ENCODE data around the gene FLVCR2. TPM values are rescaled to one million over a fixed set of nuclear protein-coding genes. Genes with fewer than 3 reads are reported as not detected.

Gene FLVCR2
- total and polyA plus RNA-seq, 2 of the 13 experiments (the other 11 are each of a cell fraction or from before 2014, with no cell fraction given) = 9.9 to 10.5 TPM

DNA sequence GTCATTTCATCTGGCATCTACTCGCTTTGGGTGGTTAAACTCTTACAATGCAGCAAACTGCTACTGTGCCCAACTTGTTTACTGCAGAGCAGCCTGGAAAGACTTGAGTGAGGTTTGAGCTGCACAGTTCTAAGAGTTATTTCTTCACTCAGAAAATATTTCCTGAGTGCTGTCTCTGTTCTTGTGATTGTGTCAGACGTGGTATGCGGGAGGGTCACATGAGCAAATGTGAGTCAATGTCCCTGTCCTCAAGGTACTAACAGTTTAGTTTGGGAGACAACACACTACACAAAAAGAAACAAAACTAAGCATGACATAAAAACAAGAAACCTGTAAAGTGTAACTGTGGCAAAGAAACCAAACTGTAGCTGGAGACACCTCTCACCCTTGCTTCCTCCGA is 32.4 kb downstream of the FLVCR2 start (continued):
- TF ChIP-seq, protein P1, sequence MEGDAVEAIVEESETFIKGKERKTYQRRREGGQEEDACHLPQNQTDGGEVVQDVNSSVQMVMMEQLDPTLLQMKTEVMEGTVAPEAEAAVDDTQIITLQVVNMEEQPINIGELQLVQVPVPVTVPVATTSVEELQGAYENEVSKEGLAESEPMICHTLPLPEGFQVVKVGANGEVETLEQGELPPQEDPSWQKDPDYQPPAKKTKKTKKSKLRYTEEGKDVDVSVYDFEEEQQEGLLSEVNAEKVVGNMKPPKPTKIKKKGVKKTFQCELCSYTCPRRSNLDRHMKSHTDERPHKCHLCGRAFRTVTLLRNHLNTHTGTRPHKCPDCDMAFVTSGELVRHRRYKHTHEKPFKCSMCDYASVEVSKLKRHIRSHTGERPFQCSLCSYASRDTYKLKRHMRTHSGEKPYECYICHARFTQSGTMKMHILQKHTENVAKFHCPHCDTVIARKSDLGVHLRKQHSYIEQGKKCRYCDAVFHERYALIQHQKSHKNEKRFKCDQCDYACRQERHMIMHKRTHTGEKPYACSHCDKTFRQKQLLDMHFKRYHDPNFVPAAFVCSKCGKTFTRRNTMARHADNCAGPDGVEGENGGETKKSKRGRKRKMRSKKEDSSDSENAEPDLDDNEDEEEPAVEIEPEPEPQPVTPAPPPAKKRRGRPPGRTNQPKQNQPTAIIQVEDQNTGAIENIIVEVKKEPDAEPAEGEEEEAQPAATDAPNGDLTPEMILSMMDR (CRISPR knock-in tag; IDR thresholded peaks at IDR 0.05) = no peak
- TF ChIP-seq ZNF713 (CRISPR knock-in tag; IDR thresholded peaks at IDR 0.05) = no peak
- TF ChIP-seq ZNF761 (CRISPR knock-in tag; conservative IDR thresholded peaks at IDR 0.05) = no peak
- no peak for TF ChIP-seq KLF13 (CRISPR knock-in tag; IDR thresholded peaks at IDR 0.05)
- TF ChIP-seq ATF1 (CRISPR knock-in tag; IDR thresholded peaks at IDR 0.05) = no peak
- TF ChIP-seq TARDBP (CRISPR knock-in tag; IDR thresholded peaks at IDR 0.05) = no peak
- no peak for TF ChIP-seq CREM (IDR thresholded peaks at IDR 0.05)
- TF ChIP-seq CREM (CRISPR knock-in tag; IDR thresholded peaks at IDR 0.05) = no peak
- no peak for TF ChIP-seq TCF7L2 (IDR thresholded peaks at IDR 0.05; ENCODE audit: low read depth, low read length)

DNA sequence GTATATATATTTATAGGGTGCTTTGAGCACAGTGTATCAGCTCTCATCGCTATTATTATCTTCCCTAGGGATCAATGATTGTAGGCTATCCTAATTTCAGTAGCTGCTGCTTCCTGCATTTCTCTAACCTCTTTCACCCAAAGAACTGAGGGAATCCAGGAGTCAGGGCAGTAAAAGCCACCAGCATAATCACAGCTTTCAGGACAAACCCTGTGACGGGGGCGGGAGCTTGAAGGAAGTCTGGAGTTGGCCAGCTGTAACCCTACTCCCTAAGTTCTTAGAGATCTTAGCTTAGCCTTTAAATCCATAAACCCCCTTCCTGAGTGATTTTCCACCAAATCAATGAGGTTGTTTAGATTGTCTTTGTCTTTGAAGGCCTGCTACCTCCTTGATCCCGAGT is 33.7 kb downstream of the FLVCR2 start:
- H3K27me3 ChIP-seq (ENCODE audit: control insufficient read depth in 1 of 2, insufficient read depth in 2 of 2, low read length in 2 of 2) = no peaks in the 10 kb centered on the region
- H3K9ac ChIP-seq (ENCODE audit: insufficient read depth, low read depth, low read length) = no peak overlapping the region
- DNase-seq (ENCODE audit: low spot score) (no peak), FAIRE-seq (no peak), ATAC-seq (no peak)
- no peak overlapping the region for H2AFZ ChIP-seq (ENCODE audit: low read length)
- no TSS peak for BruUV-seq (replicated peaks)
- in situ Hi-C loops (cut with HindIII; ENCODE audit: extremely low pct_ligation_motif_present, low pct_unique_long_range_greater_than_20kb) (no loop called here), intact Hi-C loops (cut with micrococcal nuclease; ENCODE audit: unreplicated experiment) (no loop called here)
- H3K79me2 ChIP-seq (ENCODE audit: insufficient read depth, low read length) = no peaks in the 10 kb centered on the region
- CTCF ChIA-PET (ENCODE audit: low intra/inter-chr PET ratio, low total read pairs) = no interaction called here
- POLR2A ChIA-PET = no interaction called here
- no peaks in the 10 kb centered on the region for H3K9me3 ChIP-seq (ENCODE audit: low read length)
- no peak overlapping the region for H3K4me2 ChIP-seq (ENCODE audit: low read depth, low read length)
- no peak overlapping the region for H3K27ac ChIP-seq (ENCODE audit: extremely low read length, insufficient read depth, low read length)
- H3K36me3 ChIP-seq (replicated peaks in 1 of 2; ENCODE audit: control insufficient read depth in 1 of 2, insufficient read depth in 2 of 2, low read length in 2 of 2) = peaks cover 0 to 1% of the 10 kb centered on the region in 2 experiments; a peak in 1 of 5 replicates
- 96% methylated on average over 4 of the region's 4 CpGs for WGBS (ENCODE audit: low lambda C conversion rate)
- no peak overlapping the region for H3K4me3 ChIP-seq (replicated peaks in 1 of 3; ENCODE audit: insufficient read depth in 1 of 3, low read depth in 2 of 3, low read length in 3 of 3)
- H4K20me1 ChIP-seq (ENCODE audit: insufficient read depth, low read length) = no peaks in the 10 kb centered on the region
- peaks cover 28% of the 10 kb centered on the region for H3K4me1 ChIP-seq (ENCODE audit: insufficient read depth, low read length)
- TF ChIP-seq WIZ (CRISPR knock-in tag; IDR thresholded peaks at IDR 0.05) (no peak), ZNF543 (CRISPR knock-in tag; IDR thresholded peaks at IDR 0.05) (no peak), ONECUT2 (CRISPR knock-in tag; IDR thresholded peaks at IDR 0.05) (no peak), ZNF652 (CRISPR knock-in tag; IDR thresholded peaks at IDR 0.05; ENCODE audit: borderline replicate concordance, low read depth) (no peak), ZNF383 (CRISPR knock-in tag; IDR thresholded peaks at IDR 0.05; ENCODE audit: borderline replicate concordance) (no peak)
- TF ChIP-seq, protein P2, sequence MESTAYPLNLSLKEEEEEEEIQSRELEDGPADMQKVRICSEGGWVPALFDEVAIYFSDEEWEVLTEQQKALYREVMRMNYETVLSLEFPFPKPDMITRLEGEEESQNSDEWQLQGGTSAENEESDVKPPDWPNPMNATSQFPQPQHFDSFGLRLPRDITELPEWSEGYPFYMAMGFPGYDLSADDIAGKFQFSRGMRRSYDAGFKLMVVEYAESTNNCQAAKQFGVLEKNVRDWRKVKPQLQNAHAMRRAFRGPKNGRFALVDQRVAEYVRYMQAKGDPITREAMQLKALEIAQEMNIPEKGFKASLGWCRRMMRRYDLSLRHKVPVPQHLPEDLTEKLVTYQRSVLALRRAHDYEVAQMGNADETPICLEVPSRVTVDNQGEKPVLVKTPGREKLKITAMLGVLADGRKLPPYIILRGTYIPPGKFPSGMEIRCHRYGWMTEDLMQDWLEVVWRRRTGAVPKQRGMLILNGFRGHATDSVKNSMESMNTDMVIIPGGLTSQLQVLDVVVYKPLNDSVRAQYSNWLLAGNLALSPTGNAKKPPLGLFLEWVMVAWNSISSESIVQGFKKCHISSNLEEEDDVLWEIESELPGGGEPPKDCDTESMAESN (CRISPR knock-in tag; conservative IDR thresholded peaks at IDR 0.05) = no peak
- TF ChIP-seq, protein P3, sequence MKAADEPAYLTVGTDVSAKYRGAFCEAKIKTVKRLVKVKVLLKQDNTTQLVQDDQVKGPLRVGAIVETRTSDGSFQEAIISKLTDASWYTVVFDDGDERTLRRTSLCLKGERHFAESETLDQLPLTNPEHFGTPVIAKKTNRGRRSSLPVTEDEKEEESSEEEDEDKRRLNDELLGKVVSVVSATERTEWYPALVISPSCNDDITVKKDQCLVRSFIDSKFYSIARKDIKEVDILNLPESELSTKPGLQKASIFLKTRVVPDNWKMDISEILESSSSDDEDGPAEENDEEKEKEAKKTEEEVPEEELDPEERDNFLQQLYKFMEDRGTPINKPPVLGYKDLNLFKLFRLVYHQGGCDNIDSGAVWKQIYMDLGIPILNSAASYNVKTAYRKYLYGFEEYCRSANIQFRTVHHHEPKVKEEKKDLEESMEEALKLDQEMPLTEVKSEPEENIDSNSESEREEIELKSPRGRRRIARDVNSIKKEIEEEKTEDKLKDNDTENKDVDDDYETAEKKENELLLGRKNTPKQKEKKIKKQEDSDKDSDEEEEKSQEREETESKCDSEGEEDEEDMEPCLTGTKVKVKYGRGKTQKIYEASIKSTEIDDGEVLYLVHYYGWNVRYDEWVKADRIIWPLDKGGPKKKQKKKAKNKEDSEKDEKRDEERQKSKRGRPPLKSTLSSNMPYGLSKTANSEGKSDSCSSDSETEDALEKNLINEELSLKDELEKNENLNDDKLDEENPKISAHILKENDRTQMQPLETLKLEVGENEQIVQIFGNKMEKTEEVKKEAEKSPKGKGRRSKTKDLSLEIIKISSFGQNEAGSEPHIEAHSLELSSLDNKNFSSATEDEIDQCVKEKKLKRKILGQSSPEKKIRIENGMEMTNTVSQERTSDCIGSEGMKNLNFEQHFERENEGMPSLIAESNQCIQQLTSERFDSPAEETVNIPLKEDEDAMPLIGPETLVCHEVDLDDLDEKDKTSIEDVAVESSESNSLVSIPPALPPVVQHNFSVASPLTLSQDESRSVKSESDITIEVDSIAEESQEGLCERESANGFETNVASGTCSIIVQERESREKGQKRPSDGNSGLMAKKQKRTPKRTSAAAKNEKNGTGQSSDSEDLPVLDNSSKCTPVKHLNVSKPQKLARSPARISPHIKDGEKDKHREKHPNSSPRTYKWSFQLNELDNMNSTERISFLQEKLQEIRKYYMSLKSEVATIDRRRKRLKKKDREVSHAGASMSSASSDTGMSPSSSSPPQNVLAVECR (CRISPR knock-in tag; IDR thresholded peaks at IDR 0.05; ENCODE audit: borderline replicate concordance) = no peak
- TF ChIP-seq, protein P4, sequence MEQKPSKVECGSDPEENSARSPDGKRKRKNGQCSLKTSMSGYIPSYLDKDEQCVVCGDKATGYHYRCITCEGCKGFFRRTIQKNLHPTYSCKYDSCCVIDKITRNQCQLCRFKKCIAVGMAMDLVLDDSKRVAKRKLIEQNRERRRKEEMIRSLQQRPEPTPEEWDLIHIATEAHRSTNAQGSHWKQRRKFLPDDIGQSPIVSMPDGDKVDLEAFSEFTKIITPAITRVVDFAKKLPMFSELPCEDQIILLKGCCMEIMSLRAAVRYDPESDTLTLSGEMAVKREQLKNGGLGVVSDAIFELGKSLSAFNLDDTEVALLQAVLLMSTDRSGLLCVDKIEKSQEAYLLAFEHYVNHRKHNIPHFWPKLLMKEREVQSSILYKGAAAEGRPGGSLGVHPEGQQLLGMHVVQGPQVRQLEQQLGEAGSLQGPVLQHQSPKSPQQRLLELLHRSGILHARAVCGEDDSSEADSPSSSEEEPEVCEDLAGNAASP (CRISPR knock-in tag; IDR thresholded peaks at IDR 0.05; ENCODE audit: borderline replicate concordance) = no peak

Data from HepG2 (cell line).